GM23338 (cell line): Measurements from ENCODE around the gene OR5C1. TPM values are rescaled to one million over a fixed set of nuclear protein-coding genes. Genes with fewer than 3 reads are reported as not detected.

Experiments
- ATAC-seq: fragments of 200-7000 bp; cut with Tn5 transposase; 3 replicates; pipeline ENCODE4 v1.9.1; 2020
- DNase-seq: peaks from one replicate; pipeline ENCODE4 v3.0.0-alpha.2; 2015; ENCODE audit warnings: low spot score
- H2AFZ ChIP-seq: fragments of 200-600 bp; sonication (generic); 2 replicates; pipeline ENCODE4 v1.8.0; 2016; ENCODE audit warnings: antibody characterized with exemption, mild to moderate bottlenecking, moderate library complexity
- H3F3A ChIP-seq: fragments of 200-600 bp; sonication (generic); replicated peaks from 2 replicates; pipeline ENCODE4 v1.8.0; 2017; ENCODE audit warnings: antibody characterized with exemption, mixed run types, low read depth
- H3K27ac ChIP-seq: fragments of 200-600 bp; sonication (generic); 2 replicates; pipeline ENCODE4 v1.6.1; 2016; ENCODE audit warnings: low read depth
- H3K27me3 ChIP-seq: fragments of 200-600 bp; sonication (generic); 2 replicates; pipeline ENCODE4 v1.8.0; 2016; ENCODE audit warnings: mild to moderate bottlenecking, mixed run types, moderate library complexity; ENCODE audit not compliant: insufficient read depth
- H3K36me3 ChIP-seq: fragments of 200-600 bp; sonication (generic); 2 replicates; pipeline ENCODE4 v1.8.0; 2016; ENCODE audit warnings: mild to moderate bottlenecking; ENCODE audit not compliant: insufficient read depth
- H3K4me1 ChIP-seq: fragments of 200-600 bp; sonication (generic); 2 replicates; pipeline ENCODE4 v1.8.0; 2016; ENCODE audit warnings: mild to moderate bottlenecking, moderate library complexity; ENCODE audit not compliant: insufficient read depth
- H3K4me2 ChIP-seq: fragments of 200-600 bp; sonication (generic); 2 replicates; pipeline ENCODE4 v1.7.1; 2017; ENCODE audit warnings: mixed run types
- H3K4me3 ChIP-seq: fragments of 200-600 bp; sonication (generic); 2 replicates; pipeline ENCODE4 v1.6.1; 2016; ENCODE audit warnings: mixed run types
- H3K79me2 ChIP-seq: fragments of 200-600 bp; sonication (generic); replicated peaks from 2 replicates; pipeline ENCODE4 v1.8.0; 2017; ENCODE audit warnings: mild to moderate bottlenecking; ENCODE audit not compliant: insufficient read depth
- H3K9me2 ChIP-seq: fragments of 200-600 bp; sonication (generic); 2 replicates; pipeline ENCODE4 v1.8.0; 2017; ENCODE audit not compliant: insufficient read depth
- H4K20me1 ChIP-seq: fragments of 200-600 bp; sonication (generic); replicated peaks from 2 replicates; pipeline ENCODE4 v1.8.0; 2017; ENCODE audit warnings: mild to moderate bottlenecking; ENCODE audit not compliant: insufficient read depth
- H3K27ac Mint-ChIP-seq: 2 replicates; pipeline ENCODE4 v1.8.0; 2020; ENCODE audit warnings: inconsistent platforms, mild to moderate bottlenecking, moderate library complexity, mixed read lengths
- H3K27me3 Mint-ChIP-seq: 3 replicates; pipeline ENCODE4 v1.8.0; 2022; ENCODE audit warnings: low read depth, mild to moderate bottlenecking, moderate library complexity, mixed read lengths, inconsistent platforms; ENCODE audit not compliant: insufficient read depth, poor library complexity
- H3K36me3 Mint-ChIP-seq: 3 replicates; pipeline ENCODE4 v1.8.0; 2021; ENCODE audit warnings: low read depth, mild to moderate bottlenecking, inconsistent platforms, moderate library complexity, mixed read lengths
- H3K4me1 Mint-ChIP-seq: 3 replicates; pipeline ENCODE4 v1.8.0; 2020; ENCODE audit warnings: mild to moderate bottlenecking, inconsistent platforms, mixed read lengths
- H3K4me3 Mint-ChIP-seq: 3 replicates; pipeline ENCODE4 v1.8.0; 2021; ENCODE audit warnings: moderate library complexity, mild to moderate bottlenecking, inconsistent platforms, mixed read lengths
- H3K9me3 Mint-ChIP-seq: 3 replicates; pipeline ENCODE4 v1.8.0; 2020; ENCODE audit warnings: moderate library complexity, mild to moderate bottlenecking, inconsistent platforms, mixed read lengths
- CREB1 ChIP-seq: fragments of 250-450 bp; sonication (Bioruptor Pico); IDR thresholded peaks from 2 replicates; pipeline ENCODE4 v1.5.0; 2020; ENCODE audit warnings: low read depth, mild to moderate bottlenecking, moderate library complexity
- EZH2 ChIP-seq: fragments of 200-600 bp; sonication (generic); IDR thresholded peaks from one replicate; pipeline ENCODE4 v1.8.0; 2017; ENCODE audit warnings: antibody characterized with exemption, mild to moderate bottlenecking, low read depth; ENCODE audit not compliant: unreplicated experiment
- EZH2phosphoT487 ChIP-seq: fragments of 200-600 bp; sonication (generic); IDR thresholded peaks from one replicate; pipeline ENCODE4 v1.8.1; 2018; ENCODE audit warnings: antibody characterized with exemption; ENCODE audit not compliant: unreplicated experiment
- JUNB ChIP-seq: IDR thresholded peaks from one replicate; pipeline ENCODE4 v1.6.1; 2016; ENCODE audit warnings: antibody characterized with exemption; ENCODE audit not compliant: unreplicated experiment
- NANOG ChIP-seq: IDR thresholded peaks from 2 replicates; pipeline ENCODE4 v1.6.1; 2016; ENCODE audit warnings: antibody characterized with exemption, borderline replicate concordance
- POLR2AphosphoS5 ChIP-seq: IDR thresholded peaks from 2 replicates; pipeline ENCODE4 v1.6.1; 2016; ENCODE audit warnings: antibody characterized with exemption, low read depth
- STAT1 ChIP-seq: IDR thresholded peaks from one replicate; pipeline ENCODE4 v1.6.1; 2016; ENCODE audit warnings: antibody characterized with exemption; ENCODE audit not compliant: unreplicated experiment
- ZNF114 ChIP-seq: fragments of 250-450 bp; sonication (Bioruptor Pico); IDR thresholded peaks from 2 replicates; pipeline ENCODE4 v1.5.0; 2020; ENCODE audit warnings: mild to moderate bottlenecking, moderate library complexity
- ZNF331 ChIP-seq: fragments of 250-450 bp; sonication (Bioruptor Pico); IDR thresholded peaks from 2 replicates; pipeline ENCODE4 v1.5.0; 2020; ENCODE audit warnings: low read depth, mild to moderate bottlenecking, moderate library complexity
- polyA plus RNA-seq: library from polyadenylated mRNA; unstranded; fragments of >200 nt; fragmentation: Nextera tagmentation; extraction: Ambion mirVana; gene quantifications from 2 replicates; pipeline ENCODE4 v1.2.1, GENCODE V29; 2016
- total RNA-seq: library from RNA; depleted of rRNA; stranded (reverse); fragments of >200 nt; shearing (Covaris generic); gene quantifications from 2 replicates; pipeline ENCODE4 v1.2.3, GENCODE V29; 2014
- TF ChIP-seq, protein P1 (sequence below): IDR thresholded peaks from one replicate; pipeline ENCODE4 v1.6.1; 2018; ENCODE audit warnings: antibody characterized with exemption; ENCODE audit not compliant: unreplicated experiment
- TF ChIP-seq, protein P2 (sequence below): IDR thresholded peaks from 2 replicates; pipeline ENCODE4 v1.6.1; 2016; ENCODE audit warnings: antibody characterized with exemption
- TF ChIP-seq, protein P3 (sequence below): fragments of 250-450 bp; sonication (Bioruptor Pico); IDR thresholded peaks from 2 replicates; pipeline ENCODE4 v1.5.0; 2020; ENCODE audit warnings: mild to moderate bottlenecking, moderate library complexity
- TF ChIP-seq, protein P4 (sequence below), 2 experiments: fragments of 200-600 bp in 1 of 2; sonication (generic) in 1 of 2; conservative IDR thresholded peaks; 2 replicates each; pipeline versions ENCODE4 v1.5.1 to v1.6.1; 2016 to 2017; ENCODE audit warnings: antibody characterized with exemption in 2 of 2, low read depth in 2 of 2, mild to moderate bottlenecking in 2 of 2, moderate library complexity in 1 of 2

The OR5C1 gene
- total and polyA plus RNA-seq, 2 experiments from 2014 or later: not detected

DNA sequence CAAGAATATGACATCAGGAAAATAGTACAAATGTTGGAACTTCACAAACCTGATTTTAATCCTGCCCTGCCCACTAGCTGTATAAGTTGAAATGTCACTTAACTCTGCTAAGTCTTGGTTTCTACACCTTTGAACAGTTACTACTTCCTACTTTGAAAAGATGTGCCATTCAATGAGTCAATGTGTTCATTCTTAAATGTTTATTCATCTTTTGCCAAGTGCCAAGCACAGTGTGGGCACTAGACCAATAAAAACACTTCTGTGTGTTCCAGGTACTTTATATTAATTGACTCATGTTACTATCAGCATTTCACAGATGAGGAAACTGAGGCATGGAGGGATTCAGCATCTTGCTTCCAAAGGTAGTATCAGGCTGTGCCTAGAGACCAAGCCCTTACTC is 26.8 kb downstream of the OR5C1 start:
- no peak overlapping the region for H3K27ac Mint-ChIP-seq
- H3K4me3 Mint-ChIP-seq: no peak overlapping the region
- H2AFZ ChIP-seq: no peak overlapping the region
- no peak overlapping the region for H3K4me3 ChIP-seq
- ATAC-seq (no peak), DNase-seq (no peak)
- peaks cover 11% of the 10 kb centered on the region for H4K20me1 ChIP-seq
- H3F3A ChIP-seq: no peaks in the 10 kb centered on the region
- H3K4me2 ChIP-seq: no peak overlapping the region
- no peaks in the 10 kb centered on the region for H3K4me1 ChIP-seq
- H3K4me1 Mint-ChIP-seq: no peaks in the 10 kb centered on the region
- peaks cover 9% of the 10 kb centered on the region for H3K79me2 ChIP-seq
- H3K36me3 Mint-ChIP-seq: peaks cover 26% of the 10 kb centered on the region
- no peaks in the 10 kb centered on the region for H3K27me3 ChIP-seq
- H3K36me3 ChIP-seq: peaks cover 11% of the 10 kb centered on the region
- no peaks in the 10 kb centered on the region for H3K9me3 Mint-ChIP-seq
- TF ChIP-seq CREB1 (CRISPR knock-in tag) (no peak), ZNF114 (CRISPR knock-in tag) (no peak), EZH2 (no peak), NANOG (no peak), EZH2phosphoT487 (no peak), POLR2AphosphoS5 (no peak), STAT1 (no peak), ZNF331 (CRISPR knock-in tag) (no peak), JUNB (no peak)
- TF ChIP-seq, protein P1, sequence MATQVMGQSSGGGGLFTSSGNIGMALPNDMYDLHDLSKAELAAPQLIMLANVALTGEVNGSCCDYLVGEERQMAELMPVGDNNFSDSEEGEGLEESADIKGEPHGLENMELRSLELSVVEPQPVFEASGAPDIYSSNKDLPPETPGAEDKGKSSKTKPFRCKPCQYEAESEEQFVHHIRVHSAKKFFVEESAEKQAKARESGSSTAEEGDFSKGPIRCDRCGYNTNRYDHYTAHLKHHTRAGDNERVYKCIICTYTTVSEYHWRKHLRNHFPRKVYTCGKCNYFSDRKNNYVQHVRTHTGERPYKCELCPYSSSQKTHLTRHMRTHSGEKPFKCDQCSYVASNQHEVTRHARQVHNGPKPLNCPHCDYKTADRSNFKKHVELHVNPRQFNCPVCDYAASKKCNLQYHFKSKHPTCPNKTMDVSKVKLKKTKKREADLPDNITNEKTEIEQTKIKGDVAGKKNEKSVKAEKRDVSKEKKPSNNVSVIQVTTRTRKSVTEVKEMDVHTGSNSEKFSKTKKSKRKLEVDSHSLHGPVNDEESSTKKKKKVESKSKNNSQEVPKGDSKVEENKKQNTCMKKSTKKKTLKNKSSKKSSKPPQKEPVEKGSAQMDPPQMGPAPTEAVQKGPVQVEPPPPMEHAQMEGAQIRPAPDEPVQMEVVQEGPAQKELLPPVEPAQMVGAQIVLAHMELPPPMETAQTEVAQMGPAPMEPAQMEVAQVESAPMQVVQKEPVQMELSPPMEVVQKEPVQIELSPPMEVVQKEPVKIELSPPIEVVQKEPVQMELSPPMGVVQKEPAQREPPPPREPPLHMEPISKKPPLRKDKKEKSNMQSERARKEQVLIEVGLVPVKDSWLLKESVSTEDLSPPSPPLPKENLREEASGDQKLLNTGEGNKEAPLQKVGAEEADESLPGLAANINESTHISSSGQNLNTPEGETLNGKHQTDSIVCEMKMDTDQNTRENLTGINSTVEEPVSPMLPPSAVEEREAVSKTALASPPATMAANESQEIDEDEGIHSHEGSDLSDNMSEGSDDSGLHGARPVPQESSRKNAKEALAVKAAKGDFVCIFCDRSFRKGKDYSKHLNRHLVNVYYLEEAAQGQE: no peak
- TF ChIP-seq, protein P2, sequence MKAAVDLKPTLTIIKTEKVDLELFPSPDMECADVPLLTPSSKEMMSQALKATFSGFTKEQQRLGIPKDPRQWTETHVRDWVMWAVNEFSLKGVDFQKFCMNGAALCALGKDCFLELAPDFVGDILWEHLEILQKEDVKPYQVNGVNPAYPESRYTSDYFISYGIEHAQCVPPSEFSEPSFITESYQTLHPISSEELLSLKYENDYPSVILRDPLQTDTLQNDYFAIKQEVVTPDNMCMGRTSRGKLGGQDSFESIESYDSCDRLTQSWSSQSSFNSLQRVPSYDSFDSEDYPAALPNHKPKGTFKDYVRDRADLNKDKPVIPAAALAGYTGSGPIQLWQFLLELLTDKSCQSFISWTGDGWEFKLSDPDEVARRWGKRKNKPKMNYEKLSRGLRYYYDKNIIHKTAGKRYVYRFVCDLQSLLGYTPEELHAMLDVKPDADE: no peak
- TF ChIP-seq, protein P3, sequence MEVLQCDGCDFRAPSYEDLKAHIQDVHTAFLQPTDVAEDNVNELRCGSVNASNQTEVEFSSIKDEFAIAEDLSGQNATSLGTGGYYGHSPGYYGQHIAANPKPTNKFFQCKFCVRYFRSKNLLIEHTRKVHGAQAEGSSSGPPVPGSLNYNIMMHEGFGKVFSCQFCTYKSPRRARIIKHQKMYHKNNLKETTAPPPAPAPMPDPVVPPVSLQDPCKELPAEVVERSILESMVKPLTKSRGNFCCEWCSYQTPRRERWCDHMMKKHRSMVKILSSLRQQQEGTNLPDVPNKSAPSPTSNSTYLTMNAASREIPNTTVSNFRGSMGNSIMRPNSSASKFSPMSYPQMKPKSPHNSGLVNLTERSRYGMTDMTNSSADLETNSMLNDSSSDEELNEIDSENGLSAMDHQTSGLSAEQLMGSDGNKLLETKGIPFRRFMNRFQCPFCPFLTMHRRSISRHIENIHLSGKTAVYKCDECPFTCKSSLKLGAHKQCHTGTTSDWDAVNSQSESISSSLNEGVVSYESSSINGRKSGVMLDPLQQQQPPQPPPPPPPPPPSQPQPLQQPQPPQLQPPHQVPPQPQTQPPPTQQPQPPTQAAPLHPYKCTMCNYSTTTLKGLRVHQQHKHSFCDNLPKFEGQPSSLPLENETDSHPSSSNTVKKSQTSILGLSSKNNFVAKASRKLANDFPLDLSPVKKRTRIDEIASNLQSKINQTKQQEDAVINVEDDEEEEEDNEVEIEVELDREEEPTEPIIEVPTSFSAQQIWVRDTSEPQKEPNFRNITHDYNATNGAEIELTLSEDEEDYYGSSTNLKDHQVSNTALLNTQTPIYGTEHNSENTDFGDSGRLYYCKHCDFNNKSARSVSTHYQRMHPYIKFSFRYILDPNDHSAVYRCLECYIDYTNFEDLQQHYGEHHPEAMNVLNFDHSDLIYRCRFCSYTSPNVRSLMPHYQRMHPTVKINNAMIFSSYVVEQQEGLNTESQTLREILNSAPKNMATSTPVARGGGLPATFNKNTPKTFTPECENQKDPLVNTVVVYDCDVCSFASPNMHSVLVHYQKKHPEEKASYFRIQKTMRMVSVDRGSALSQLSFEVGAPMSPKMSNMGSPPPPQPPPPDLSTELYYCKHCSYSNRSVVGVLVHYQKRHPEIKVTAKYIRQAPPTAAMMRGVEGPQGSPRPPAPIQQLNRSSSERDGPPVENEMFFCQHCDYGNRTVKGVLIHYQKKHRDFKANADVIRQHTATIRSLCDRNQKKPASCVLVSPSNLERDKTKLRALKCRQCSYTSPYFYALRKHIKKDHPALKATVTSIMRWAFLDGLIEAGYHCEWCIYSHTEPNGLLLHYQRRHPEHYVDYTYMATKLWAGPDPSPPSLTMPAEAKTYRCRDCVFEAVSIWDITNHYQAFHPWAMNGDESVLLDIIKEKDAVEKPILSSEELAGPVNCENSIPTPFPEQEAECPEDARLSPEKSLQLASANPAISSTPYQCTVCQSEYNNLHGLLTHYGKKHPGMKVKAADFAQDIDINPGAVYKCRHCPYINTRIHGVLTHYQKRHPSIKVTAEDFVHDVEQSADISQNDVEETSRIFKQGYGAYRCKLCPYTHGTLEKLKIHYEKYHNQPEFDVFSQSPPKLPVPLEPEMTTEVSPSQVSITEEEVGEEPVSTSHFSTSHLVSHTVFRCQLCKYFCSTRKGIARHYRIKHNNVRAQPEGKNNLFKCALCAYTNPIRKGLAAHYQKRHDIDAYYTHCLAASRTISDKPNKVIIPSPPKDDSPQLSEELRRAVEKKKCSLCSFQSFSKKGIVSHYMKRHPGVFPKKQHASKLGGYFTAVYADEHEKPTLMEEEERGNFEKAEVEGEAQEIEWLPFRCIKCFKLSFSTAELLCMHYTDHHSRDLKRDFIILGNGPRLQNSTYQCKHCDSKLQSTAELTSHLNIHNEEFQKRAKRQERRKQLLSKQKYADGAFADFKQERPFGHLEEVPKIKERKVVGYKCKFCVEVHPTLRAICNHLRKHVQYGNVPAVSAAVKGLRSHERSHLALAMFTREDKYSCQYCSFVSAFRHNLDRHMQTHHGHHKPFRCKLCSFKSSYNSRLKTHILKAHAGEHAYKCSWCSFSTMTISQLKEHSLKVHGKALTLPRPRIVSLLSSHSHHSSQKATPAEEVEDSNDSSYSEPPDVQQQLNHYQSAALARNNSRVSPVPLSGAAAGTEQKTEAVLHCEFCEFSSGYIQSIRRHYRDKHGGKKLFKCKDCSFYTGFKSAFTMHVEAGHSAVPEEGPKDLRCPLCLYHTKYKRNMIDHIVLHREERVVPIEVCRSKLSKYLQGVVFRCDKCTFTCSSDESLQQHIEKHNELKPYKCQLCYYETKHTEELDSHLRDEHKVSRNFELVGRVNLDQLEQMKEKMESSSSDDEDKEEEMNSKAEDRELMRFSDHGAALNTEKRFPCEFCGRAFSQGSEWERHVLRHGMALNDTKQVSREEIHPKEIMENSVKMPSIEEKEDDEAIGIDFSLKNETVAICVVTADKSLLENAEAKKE: no peak
- TF ChIP-seq, protein P4, sequence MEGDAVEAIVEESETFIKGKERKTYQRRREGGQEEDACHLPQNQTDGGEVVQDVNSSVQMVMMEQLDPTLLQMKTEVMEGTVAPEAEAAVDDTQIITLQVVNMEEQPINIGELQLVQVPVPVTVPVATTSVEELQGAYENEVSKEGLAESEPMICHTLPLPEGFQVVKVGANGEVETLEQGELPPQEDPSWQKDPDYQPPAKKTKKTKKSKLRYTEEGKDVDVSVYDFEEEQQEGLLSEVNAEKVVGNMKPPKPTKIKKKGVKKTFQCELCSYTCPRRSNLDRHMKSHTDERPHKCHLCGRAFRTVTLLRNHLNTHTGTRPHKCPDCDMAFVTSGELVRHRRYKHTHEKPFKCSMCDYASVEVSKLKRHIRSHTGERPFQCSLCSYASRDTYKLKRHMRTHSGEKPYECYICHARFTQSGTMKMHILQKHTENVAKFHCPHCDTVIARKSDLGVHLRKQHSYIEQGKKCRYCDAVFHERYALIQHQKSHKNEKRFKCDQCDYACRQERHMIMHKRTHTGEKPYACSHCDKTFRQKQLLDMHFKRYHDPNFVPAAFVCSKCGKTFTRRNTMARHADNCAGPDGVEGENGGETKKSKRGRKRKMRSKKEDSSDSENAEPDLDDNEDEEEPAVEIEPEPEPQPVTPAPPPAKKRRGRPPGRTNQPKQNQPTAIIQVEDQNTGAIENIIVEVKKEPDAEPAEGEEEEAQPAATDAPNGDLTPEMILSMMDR (conservative IDR thresholded peaks at IDR 0.05; ENCODE audit: low read depth in 2 of 2): no peak
- peaks cover 3% of the 10 kb centered on the region for H3K27me3 Mint-ChIP-seq
- no peaks in the 10 kb centered on the region for H3K9me2 ChIP-seq
- H3K27ac ChIP-seq: no peak overlapping the region
